ENCODE measurements around the gene BABAM1. TPM values are rescaled to one million over a fixed set of nuclear protein-coding genes. Genes with fewer than 3 reads are reported as not detected.

BABAM1 gene
- total RNA-seq, 4 donors from 2014 or later, result 72.2 to 92.3 (median 82.5) TPM

GRCh38 chr19:17275441-17276175 lies 8.4 kb downstream of the BABAM1 start:
- H3K9me3 ChIP-seq, result no peaks in the 10 kb centered on the region
- intact Hi-C loops (cut with DNase I), result no loop called here
- H3K36me3 ChIP-seq, result peaks cover 53 to 94% (median 85%) of the 10 kb centered on the region in 4 donors
- no peak for DNase-seq (ENCODE audit: extremely low spot score)
- H3K4me3 ChIP-seq, result no peak overlapping the region
- peaks cover 0 to 1% (median 0%) of the 10 kb centered on the region in 4 donors for H3K27me3 ChIP-seq
- H3K27ac ChIP-seq (replicated peaks in 1 of 4), result no peak overlapping the region
- no peaks in the 10 kb centered on the region for H3K4me1 ChIP-seq
- 95% methylated on average over 15 of the region's 19 CpGs for WGBS
- no peak for TF ChIP-seq POLR2A (IDR thresholded peaks at IDR 0.05; ENCODE audit: low read depth)
- no peak for TF ChIP-seq EP300 (IDR thresholded peaks at IDR 0.05)

GRCh38 chr19:17279436-17279835 lies 12.2 kb downstream of the BABAM1 start:
- Histone ChIP-seq H3K9me3 (no peaks in the 10 kb centered on the region), H3K4me3 (no peak overlapping the region), H3K27me3 (peaks cover 0 to 29% (median 12%) of the 10 kb centered on the region in 4 donors), H3K27ac (replicated peaks in 1 of 4) (no peak overlapping the region), H3K36me3 (peaks cover 19 to 56% (median 49%) of the 10 kb centered on the region in 4 donors), H3K4me1 (peaks cover 14 to 20% (median 18%) of the 10 kb centered on the region in 4 donors)
- 93% methylated on average over 3 of the region's 3 CpGs for WGBS
- TF ChIP-seq POLR2AphosphoS5 (IDR thresholded peaks at IDR 0.05) (no peak), EP300 (IDR thresholded peaks at IDR 0.05) (no peak), CTCF (IDR thresholded peaks at IDR 0.05) (no peak), POLR2A (IDR thresholded peaks at IDR 0.05; ENCODE audit: low read depth) (no peak)
- DNase-seq (ENCODE audit: extremely low spot score), result no peak
- intact Hi-C loops (cut with DNase I), result no loop called here

GRCh38 chr19:17281391-17282304 lies 14.4 kb downstream of the BABAM1 start, which contains the start of gene ANKLE1:
Gene ANKLE1, plus strand, starts transcription at chr19:17281901. Its CDS starts 20 bp downstream, at chr19:17281921.
- Histone ChIP-seq H3K27ac (replicated peaks in 1 of 4) (no peak within 1 kb of the TSS), H3K27me3 (peaks cover 0 to 29% (median 12%) of the 10 kb centered on the region in 4 donors), H3K9me3 (no peaks in the 10 kb centered on the region), H3K4me3 (peak within 1 kb of the TSS; percentile 35 to 57 (median 48)), H3K36me3 (peaks cover 6 to 34% (median 27%) of the 10 kb centered on the region in 4 donors), H3K4me1 (peaks cover 14 to 20% (median 18%) of the 10 kb centered on the region in 4 donors)
- 8% methylated on average over 49 of the region's 75 CpGs for WGBS
- DNase-seq (ENCODE audit: extremely low spot score), result no peak
- TF ChIP-seq POLR2A (IDR thresholded peaks at IDR 0.05; ENCODE audit: low read depth) (no peak), EP300 (IDR thresholded peaks at IDR 0.05) (no peak), POLR2AphosphoS5 (IDR thresholded peaks at IDR 0.05) (no peak), CTCF (IDR thresholded peaks at IDR 0.05) (no peak)
- intact Hi-C loops (cut with DNase I), result loop anchor here (1.0 to 2.0 kb wide), 2 partner anchors 76 to 215 kb away; no protein-coding TSS in a partner anchor

- Histone ChIP-seq H3K4me1 (peaks cover 14 to 20% (median 18%) of the 10 kb centered on the region in 4 donors), H3K4me3 (peak overlapping the region; percentile 35 to 57 (median 48)), H3K27ac (replicated peaks in 1 of 4) (no peak overlapping the region), H3K27me3 (peaks cover 0 to 29% (median 12%) of the 10 kb centered on the region in 4 donors), H3K9me3 (no peaks in the 10 kb centered on the region), H3K36me3 (peaks cover 6 to 24% (median 17%) of the 10 kb centered on the region in 4 donors)
- peak; percentile 96 for DNase-seq (ENCODE audit: extremely low spot score)
- 11% methylated on average over 14 of the region's 45 CpGs for WGBS
- intact Hi-C loops (cut with DNase I), result loop anchor here (1.0 to 2.0 kb wide), 2 partner anchors 77 to 216 kb away; no protein-coding TSS in a partner anchor
- TF ChIP-seq POLR2A (IDR thresholded peaks at IDR 0.05; ENCODE audit: low read depth) (no peak), POLR2AphosphoS5 (IDR thresholded peaks at IDR 0.05) (peak in 1 of 2 donors; percentile 34), CTCF (IDR thresholded peaks at IDR 0.05) (peak; percentile 91 to 96 (median 95)), EP300 (IDR thresholded peaks at IDR 0.05) (no peak)
These were observed 15.4 kb downstream of the BABAM1 start for GRCh38 chr19:17282488-17283125.
